Activated CD8-positive, alpha-beta memory T cell treated with anti-CD3 and anti-CD28 coated beads for 4 hours (primary cell): Measurements from ENCODE around the gene VASH1.
A peak's percentile ranks its signal among the peaks of the same experiment; 100 is the strongest.

Source experiments
- DNase-seq, 2 donors: peaks; one replicate each; pipeline ENCODE4 v3.0.0-alpha.2; 2020; ENCODE audit warnings: low read depth in 2 of 2

Gene VASH1

DNA sequence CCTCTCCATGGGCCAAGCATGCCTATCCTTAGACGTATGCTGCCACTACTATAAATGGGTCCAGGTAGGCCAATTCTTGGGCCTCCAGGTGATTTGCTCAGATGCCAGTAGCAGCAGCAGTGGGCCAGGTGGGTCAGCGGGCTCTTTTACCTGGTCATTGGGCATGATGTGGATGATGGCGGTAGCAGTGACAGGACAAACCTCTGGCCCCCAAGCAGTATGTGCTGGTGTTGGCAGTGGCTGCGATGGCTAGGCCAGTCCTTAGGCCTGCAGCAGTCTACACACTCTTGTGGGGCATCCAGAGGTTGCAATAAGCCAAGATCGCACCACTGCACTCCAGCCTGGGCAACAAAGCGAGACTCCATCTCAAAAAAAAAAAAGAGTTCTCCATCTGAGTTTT is 19.1 kb upstream of the VASH1 start:
- DNase-seq = no peak

DNA sequence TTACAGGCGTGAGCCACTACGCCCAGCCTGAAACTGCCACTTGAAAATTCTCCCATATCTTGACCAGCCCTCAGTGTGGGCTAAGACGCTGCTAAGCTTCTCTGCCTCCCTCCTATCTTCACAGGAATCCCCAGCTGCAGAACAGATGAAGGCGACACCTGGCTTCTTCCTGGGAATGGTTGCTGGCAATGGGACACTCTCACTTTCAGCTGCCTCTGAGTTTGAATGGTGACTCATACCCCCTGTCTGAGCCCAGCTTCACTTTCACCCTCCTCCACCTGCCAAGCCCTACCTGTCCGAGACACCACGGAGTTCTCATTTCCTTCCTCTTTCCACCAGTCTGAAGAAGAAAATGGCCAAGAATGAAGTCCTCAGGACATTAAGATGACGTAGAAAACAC is 18.3 kb upstream of the VASH1 start:
- DNase-seq = no peak

DNA sequence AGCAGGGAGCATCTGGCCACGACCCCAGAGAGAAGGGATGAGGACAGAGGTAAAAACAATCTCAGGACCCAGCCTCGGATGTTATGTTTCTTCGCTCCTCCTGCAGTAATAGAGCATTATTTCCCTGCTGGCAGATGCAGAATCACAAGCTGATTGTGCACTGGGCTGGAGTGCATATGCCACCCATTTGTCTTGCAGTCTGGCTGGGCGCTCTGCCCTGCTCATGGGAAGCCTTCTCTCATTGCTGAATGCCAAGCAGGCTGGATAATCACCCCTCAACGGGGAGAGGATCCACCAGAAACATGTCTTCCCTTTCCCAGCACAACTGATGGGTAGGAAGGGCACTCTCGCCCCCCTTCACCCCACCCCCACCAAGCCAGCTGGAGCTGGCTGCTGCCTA is 8.5 kb upstream of the VASH1 start:
- no peak for DNase-seq

DNA sequence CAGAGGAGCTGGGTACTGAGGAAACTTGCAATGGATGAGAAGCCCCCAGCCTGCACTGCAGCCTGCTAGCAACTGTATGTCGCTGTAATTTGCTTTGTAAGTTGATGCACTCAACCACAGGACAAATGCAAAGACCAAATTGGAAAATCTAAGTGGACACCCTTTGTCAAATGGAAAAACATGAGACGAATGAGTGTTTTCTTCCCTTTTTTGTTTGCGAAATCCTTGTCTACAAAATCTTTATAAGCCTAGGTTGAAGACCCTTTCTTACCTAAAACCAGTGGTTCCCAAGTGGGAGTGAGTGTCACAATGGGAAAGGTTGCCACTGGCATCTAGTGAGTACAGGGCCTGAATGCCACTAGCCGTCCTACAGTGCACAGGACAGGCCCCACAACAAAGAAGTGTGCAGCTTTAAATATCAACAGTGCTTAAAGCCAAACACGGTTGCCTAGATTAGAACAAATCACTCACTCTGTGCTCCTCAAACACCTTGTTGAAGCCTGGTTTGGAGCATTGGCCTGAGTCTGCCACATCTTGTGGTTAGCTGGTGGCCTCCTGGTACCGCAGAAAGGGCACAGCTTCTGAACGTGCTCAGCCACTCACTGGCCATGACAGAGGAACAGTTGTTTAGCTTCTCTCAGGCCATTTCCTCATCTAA is 7.6 kb upstream of the VASH1 start:
- DNase-seq = no peak

DNA sequence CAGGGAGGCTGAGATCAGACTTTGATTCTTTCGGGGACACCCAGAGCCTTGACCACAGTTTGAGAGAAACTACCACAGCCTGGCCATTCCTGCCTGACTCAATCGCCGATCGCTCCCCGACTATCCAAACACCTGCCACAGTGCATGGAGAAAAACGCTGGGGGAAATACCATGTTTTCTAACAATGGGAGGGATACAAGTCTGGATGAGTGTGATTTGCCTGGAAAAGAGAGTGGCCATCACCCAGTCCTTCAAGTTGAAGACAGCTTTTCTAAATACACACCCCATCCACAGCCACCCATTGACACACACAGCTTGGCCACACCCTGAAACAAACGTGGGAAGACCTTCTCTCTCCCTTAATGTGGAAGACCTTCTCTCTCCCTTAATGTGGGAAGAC is 6.7 kb upstream of the VASH1 start:
- DNase-seq = no peak

DNA sequence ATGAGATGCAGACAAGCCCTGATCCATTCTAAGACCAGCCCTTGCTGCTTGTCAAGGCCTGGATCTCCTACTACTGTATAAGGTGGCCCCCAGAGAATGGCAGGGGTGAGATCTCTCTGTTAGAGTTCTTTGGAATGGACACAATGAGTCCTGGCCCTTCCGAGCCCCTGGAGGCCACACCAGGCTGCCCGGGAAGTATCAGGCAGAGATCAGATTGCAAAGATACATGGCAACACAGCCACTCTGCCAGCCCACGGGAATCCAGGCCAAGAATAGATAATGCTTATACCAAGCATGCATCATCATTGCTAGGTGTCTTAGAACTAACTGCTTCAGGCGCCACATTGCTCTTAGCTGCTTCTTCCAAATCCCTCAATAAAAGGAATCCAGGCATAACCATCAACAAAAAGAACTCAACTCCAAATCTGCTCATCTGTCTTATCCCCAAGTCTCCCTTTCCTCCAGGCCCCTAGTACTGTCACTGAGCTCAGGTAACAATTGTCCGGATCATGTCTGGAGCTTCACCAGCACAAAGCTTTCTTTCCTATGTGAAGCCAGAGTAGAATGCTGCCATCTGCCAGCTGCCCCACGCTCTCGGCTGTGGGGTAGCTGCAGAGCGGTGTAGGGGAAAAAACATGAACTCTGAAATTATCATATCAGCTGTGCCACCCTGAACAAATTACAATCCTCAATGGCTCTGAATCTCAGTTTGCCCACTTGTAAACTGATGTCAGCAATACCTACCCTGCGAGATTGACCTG is 5.5 kb upstream of the VASH1 start:
- no peak for DNase-seq

DNA sequence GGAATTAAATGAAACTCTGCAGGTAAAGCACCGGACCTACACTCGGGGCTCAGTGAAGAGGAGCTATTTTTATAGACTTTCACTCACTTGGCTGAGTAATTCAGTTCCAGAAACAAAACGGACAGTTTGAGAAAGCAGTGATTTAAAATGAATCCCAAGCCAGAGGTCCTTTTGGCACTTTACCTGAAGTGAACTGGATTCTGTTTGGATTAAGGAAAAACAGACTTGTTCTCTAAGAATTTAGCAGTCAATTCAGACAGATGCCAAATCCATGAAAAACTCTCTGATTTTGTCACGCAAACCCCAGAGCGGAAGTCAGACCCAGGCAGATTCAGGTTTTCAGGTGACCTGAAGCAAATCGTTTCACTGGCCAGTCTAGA is 4.9 kb upstream of the VASH1 start:
- no peak for DNase-seq

DNA sequence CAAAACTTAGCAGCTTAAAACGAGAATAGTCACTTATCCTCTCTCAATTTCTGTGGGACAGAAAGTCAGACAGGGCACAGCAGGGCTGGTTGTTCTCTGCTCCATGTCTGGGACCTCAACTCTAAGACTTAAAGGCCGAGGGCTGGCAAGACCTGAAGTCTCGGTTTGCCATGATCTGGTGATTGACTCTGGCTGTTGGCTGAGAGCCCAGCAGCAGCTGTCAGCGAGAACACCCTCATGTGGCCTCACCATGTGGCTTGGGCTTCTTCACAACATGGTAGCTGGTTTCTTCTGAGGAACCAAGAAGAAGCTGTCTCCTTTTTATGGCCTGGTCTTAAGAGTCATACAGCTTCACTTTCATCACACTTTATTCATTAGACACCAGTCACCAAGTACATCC is 1.7 kb upstream of the VASH1 start:
- DNase-seq = no peak

DNA sequence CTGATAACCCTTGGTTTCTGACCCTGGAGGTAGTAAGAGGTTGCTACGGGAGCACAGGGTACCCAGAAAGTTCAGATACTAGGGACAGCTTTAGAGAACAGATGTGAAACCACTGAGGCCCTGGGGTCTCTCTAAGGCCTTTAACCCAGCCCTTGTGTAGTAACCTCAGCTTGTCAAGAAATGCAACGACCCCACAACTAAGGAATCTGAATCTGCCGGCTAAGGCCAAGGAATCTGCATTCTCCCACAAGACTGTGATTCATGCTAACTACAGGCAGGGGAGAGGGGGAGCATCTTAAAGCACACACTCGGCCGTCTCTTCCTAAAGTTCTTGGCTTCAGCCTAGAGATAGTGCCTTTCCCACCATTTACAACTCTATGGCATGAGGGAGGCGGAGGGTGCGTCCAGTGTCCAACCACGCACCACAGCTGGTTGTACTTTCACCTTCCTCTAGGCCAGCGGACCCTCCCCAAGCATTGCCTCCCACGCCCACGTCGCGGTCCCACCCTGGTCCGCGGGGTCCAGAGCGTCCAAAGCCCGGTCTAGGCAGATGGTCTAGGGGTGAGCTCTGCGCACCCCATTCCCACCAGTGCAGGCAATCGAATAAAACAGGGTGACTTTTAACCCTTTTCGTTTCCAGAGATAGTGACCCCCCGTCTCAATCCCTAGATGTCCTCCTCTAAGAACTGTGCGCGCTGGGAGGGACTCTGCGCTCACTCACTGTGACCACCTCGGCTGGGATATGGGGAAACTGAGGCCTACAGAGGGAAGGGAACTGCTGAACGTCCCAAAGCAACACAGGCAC is 735 bp upstream of the VASH1 start:
- no peak for DNase-seq

DNA sequence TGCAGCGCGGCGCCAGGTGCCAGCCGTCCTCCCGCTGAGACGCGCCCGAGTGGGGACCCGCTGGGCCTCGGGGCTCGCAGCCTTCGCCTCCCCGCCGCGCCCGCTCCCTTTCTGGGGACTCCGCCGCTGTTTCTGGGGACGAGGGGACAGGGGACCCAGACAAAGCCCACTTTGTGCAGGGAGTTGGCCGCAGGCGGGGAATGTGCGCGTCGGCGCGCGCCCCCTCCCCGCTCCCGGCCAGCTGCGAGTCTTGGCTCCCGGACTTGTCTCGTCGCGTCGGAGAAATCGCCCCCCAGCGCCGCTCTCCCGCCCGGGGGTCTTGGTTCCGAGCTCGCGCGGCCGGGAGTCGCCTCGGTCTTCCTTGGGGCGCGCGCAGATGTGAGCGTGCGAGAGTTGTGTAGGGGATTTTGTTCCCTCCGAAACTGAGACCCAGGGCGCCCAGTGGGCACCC is 717 bp downstream of the VASH1 start:
- no peak for DNase-seq

DNA sequence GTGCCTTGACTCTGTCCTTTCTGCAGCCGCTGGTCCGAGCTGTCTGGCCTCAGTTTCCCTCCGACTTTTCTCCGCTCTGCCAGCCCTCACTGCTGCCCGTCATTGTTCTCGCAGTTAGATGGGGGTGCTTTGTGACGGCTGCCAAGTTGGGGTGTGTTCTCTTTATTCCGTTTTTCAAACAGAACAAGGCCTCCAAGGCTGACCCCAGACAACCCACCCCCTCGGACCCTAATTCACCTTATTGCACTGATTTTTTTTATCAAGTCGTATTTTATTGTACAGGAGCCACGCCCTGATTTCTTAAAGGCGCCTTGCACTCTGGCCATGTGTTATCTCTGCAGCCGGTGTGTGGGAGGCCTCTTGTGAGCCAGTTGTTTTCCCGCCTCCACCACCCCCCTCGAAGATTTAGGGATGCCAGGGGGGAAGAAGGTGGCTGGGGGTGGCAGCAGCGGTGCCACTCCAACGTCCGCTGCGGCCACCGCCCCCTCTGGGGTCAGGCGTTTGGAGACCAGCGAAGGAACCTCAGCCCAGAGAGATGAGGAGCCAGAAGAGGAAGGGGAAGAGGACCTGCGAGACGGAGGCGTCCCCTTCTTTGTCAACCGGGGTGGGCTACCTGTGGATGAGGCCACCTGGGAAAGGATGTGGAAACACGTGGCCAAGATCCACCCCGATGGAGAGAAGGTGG is 1.3 kb downstream of the VASH1 start:
- DNase-seq = no peak

DNA sequence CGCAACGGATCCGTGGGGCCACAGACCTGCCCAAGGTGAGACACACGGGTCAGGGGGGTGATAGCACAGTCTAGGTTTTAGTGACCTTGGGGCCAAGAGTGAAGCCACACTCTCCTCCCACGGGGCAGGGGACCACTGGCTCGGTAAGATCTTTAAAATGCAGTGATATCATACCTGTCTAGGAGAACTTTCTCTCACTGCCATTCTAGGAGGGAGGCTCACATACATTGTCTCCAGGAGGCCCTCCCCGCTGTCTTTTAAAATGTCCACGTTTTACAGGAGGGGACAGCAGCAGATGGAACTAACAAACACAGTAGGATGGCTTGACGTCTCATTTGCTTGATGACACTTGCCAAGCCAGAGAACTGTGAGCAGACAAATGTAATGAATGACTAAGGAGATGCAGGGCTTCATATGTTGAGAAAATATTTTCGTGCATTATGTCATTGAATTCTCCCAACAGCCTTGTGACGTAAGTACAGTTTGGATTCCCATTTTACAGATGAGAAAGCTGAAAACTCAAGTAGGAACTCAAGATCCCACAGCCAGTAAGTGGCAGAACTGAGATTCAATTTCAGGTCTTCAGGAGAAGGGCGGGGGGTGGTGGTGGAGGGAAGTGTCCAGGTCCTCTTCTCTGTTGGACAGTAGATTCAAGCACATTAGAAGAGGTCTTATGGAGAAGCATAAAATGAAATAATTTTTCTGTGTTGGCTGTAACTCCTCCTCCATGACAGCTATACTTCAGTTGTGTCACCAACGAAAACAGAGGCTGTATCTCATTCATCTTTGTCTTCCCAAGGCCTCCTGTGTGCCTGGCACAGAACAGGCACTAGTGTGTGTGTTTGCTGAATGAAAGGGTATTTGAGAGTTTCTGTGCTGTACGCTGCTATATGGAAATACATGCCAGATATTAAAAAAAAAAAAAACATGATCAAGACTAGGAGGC is 2.1 kb downstream of the VASH1 start:
- no peak for DNase-seq

DNA sequence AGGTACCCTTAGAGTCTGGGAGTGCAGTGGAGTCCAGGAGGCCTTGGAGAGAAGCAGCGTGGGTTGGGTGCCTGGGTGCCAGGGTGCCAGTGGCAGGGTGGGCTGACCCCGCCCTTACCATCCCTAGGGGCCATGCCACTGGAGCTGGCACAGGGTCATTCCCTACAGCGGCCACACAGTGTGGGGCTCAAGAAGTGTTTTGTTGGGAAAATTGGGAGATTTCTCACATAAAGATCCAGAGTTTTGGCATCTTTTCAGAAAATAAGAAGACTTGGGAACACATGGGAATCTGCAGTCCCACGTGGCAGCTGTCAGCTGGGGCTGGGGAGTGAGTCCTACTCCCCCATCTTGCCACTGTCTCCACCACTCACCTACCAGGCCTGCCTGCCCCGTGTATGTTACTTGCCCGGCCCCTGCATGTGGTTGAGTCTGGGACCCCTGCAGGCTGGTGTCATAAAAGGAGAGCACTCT is 4.2 kb downstream of the VASH1 start:
- DNase-seq = no peak

DNA sequence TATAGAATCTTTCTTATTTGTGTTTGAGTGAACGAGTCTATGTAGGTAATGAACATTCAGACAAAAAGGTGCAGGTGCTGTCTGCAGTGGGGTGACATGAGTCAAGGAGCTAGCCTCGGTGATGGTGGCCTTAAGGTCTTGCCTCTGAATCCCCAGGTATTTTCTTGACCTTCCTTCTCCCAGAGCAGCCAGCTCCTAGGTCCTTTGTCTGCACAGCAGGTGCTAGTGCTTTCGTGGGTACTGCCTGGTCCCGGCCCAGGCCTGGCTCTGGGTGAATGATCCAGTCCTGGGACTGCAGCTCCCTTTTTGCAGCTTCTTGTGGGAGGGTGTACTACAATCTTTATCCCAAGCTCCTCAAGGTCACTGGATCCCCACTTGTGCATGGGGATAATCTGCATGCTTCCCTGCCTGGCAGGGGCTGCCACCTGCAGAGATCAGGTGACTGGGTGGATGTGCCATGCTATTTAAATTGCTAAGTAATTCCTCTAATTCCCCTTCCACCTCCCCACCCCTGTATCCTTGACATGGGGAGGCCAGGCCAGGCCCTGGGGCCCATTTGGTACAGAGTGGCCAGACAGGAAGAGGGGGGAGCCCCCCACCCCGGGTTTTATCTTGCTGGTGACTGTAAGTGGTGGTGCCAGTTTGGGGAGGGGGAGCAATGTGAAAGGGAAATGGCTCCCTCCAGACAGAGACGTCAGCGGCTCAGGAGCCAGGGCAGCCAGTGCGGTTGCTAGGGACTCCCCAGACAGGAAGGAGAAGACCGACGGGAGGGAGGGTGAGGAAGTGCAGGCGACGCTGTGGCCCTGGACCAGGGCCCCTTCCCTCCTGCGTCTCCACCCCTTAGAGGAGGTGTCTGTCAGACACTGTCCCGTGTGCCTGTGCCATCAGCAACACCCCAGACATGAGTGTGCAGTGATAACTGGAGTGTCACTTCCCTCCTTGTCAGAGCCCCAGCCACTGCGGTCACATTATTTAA is 6.7 kb downstream of the VASH1 start:
- DNase-seq = peak; percentile 19 to 28

DNA sequence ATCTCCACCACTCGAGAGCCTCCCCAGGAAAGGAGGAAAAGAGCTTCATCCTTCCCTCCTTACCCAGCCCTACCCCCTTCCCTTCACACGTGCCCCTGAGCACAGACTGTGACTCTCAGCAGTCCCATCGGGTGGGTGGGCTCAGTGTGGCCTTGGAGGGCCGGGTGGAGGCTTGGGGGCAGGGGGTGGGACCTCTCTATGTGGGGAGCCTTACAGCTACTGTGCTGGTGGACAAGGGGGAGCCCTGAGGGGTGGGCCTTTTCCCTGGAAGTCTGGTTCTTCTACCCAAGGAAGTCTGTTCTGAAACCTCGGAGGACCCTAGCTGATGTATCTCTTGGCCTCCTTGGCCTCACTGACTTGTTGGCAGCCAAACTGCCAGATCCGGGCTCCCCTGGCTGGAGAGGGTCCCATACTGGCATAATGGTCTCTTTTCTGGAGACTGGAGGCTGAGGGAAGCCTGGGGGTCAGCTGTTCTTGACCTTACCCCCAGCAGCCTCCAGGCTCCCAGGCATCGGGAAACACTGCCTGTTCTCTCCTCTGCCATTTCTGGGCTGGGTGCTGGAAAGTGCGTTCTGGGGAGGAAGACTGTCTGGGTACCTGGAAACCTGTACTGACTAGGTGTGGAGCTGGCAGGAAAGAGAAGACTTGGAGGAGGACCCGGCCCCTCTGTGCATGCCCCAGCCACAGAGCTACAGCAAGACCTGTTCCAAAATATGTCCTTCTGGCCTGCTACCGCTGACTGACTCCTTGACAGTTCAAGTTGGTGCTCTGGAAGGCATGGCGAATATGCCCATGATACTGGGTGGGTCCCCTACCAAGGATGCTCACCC is 7.6 kb downstream of the VASH1 start:
- DNase-seq = no peak

DNA sequence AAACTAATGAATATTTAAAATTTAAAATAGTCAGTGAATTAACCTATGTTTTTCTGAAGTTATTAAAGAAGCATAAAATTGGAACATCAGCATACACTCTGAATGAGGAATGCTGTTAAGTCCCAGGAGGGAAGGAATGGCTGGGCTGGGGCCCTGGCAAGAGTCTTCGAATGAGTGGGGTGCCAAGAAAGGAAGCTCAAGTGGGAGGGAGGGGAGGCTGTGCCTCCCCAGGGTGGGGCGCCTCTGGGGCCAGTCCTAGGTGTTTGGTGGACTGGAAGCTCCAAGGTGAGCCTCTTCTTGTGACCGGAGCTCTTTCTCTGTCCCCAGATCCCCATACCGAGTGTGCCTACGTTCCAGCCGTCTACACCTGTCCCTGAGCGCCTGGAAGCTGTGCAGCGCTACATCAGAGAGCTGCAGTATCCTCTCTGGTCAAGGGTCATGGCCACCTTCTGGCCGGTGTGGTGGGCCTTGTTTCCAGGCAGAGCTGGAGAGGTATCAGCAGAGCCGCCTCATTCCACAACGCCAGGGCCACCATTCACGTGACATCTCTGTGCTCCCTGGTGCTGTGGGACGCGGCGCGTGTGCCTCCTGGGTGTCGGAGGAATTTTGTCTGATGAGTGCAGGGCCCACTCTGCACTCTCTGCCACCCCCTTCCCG is 8.5 kb downstream of the VASH1 start:
- DNase-seq = no peak

DNA sequence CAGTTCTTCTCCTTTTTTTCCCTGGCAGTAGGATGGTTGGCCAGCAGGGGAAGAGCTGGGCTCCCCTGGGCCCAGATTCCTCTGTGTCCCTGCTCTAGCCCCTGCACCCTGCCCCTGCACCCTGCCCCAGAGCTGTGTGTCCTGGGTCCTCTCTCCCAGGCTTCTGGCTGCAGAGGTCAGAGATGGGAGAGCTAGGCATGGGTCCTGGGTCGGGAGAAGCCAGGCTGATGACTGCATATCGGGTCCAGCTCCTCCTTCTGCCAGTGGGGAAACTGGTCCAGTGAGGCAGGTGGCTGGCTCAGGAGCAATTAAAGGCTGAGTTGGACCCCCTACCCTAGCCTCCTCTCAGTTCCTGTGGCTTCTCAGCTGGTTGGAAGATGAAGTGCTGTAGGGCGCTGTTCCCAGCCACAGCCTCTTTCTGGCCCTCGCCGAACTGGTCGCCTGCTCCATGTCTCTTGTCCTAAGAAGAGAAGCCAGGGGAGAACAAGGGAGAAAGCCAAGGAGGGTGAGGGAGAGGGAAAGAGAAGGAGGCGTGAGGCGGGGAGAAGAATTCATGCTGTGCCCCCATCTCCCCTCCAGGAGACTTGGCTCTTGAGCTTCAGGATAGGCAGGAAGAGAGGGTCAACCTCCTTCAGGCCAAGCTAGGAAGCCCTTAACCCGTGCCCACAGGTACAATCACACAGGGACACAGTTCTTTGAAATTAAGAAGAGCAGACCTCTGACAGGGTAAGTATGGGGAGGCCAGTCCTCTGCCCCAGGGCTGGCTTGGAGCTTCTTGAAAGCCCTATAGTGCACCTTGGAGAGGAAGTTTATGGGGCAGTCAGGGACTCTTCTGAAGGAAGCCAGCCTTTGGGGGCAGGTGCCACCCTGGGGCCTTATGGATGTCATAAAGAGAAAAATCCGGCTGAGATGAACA is 9.5 kb downstream of the VASH1 start:
- no peak for DNase-seq
